ENCODE measurements around the gene OR13C8. TPM values are rescaled to one million over a fixed set of nuclear protein-coding genes. Genes with fewer than 3 reads are reported as not detected.

The OR13C8 gene
- total RNA-seq, 1 experiment from 2014 or later, result not detected

- ATAC-seq, result no peak
- intact Hi-C loops (cut with micrococcal nuclease), result no loop called here
- Histone ChIP-seq H3K27ac (ENCODE audit: low read depth, low read length) (no peak within 1 kb of the TSS), H3K4me3 (replicated peaks in 1 of 2; ENCODE audit: low read depth in 1 of 2, low read length in 2 of 2) (no peak within 1 kb of the TSS), H3K79me2 (ENCODE audit: insufficient read depth, low read length) (no peaks in the 10 kb centered on the region), H3K27me3 (ENCODE audit: insufficient read depth, low read length) (no peaks in the 10 kb centered on the region), H3K9me3 (ENCODE audit: control insufficient read depth in 1 of 2, insufficient read depth in 1 of 2, low read depth in 1 of 2, low read length in 2 of 2) (no peaks in the 10 kb centered on the region), H3K36me3 (ENCODE audit: control insufficient read depth in 1 of 2, insufficient read depth in 2 of 2, low read length in 2 of 2) (no peaks in the 10 kb centered on the region), H3K9ac (ENCODE audit: low read length) (no peak within 1 kb of the TSS), H3K4me1 (ENCODE audit: control insufficient read depth in 1 of 2, insufficient read depth in 2 of 2, low read length in 2 of 2) (no peaks in the 10 kb centered on the region), H3K4me2 (ENCODE audit: low read length) (no peak within 1 kb of the TSS), H2AFZ (ENCODE audit: low read depth, low read length, poor library complexity, severe bottlenecking) (no peak within 1 kb of the TSS), H3K9me2 (ENCODE audit: insufficient read depth) (no peaks in the 10 kb centered on the region), H4K20me1 (ENCODE audit: insufficient read depth) (no peaks in the 10 kb centered on the region)
- no peak for DNase-seq (ENCODE audit: low read depth, low spot score)
- CTCF ChIA-PET, result no interaction called here
- POLR2A ChIA-PET, result no interaction called here
- no TSS peak for BruUV-seq (replicated peaks)
- TF ChIP-seq, protein P1, sequence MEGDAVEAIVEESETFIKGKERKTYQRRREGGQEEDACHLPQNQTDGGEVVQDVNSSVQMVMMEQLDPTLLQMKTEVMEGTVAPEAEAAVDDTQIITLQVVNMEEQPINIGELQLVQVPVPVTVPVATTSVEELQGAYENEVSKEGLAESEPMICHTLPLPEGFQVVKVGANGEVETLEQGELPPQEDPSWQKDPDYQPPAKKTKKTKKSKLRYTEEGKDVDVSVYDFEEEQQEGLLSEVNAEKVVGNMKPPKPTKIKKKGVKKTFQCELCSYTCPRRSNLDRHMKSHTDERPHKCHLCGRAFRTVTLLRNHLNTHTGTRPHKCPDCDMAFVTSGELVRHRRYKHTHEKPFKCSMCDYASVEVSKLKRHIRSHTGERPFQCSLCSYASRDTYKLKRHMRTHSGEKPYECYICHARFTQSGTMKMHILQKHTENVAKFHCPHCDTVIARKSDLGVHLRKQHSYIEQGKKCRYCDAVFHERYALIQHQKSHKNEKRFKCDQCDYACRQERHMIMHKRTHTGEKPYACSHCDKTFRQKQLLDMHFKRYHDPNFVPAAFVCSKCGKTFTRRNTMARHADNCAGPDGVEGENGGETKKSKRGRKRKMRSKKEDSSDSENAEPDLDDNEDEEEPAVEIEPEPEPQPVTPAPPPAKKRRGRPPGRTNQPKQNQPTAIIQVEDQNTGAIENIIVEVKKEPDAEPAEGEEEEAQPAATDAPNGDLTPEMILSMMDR (IDR thresholded peaks at IDR 0.05 in 2 of 3, conservative IDR thresholded peaks at IDR 0.05 in 1 of 3; ENCODE audit: borderline replicate concordance in 1 of 3, insufficient read depth in 1 of 3, low read depth in 2 of 3, low read length in 2 of 3), result no peak
- RAD21 ChIA-PET (ENCODE audit: low non-redundant PET in 1 of 2, low total read pairs in 2 of 2, uncharacterized antibody in 2 of 2, unreplicated experiment in 2 of 2), result no interaction called here
These were observed 32.2 kb upstream of the OR13C8 start, which contains the start of gene OR13C3 for GRCh38 chr9:104536756-104537155. OR13C3 (minus strand) TSS chr9:104536856; CDS start chr9:104536723, 133 bp downstream.

DNA sequence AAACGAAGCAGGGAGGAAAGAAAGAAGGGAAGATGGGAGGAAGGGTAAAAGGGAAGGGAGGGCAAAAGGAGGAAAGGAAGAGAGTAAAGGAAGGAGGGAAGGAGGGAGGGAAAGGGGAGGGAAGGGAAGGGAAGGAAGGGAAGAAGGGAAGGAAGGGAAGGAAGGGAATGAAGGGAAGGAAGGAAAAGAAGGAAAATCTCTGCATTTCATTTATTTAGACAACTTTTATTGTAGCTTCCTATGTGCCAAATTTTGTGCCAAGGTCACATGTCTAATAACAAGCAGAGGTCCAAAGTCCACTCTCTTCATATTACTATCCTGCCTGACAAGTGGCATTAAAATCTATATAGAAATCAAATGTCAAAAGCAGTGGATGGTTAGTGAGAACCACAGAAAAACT, 29.7 kb upstream of the OR13C8 start:
- no peaks in the 10 kb centered on the region; the same call in 1 of the 2 replicates for H3K9me2 ChIP-seq (ENCODE audit: insufficient read depth)
- ATAC-seq (no peak), DNase-seq (ENCODE audit: low read depth, low spot score) (no peak)
- no peak overlapping the region for H3K4me2 ChIP-seq (ENCODE audit: low read length)
- no peak overlapping the region for H3K27ac ChIP-seq (ENCODE audit: low read depth, low read length)
- intact Hi-C loops (cut with micrococcal nuclease), result no loop called here
- ChIA-PET CTCF (no interaction called here), RAD21 (ENCODE audit: low non-redundant PET in 1 of 2, low total read pairs in 2 of 2, uncharacterized antibody in 2 of 2, unreplicated experiment in 2 of 2) (no interaction called here), POLR2A (no interaction called here)
- no peaks in the 10 kb centered on the region for H3K27me3 ChIP-seq (ENCODE audit: insufficient read depth, low read length)
- H3K9ac ChIP-seq (ENCODE audit: low read length), result no peak overlapping the region
- no peaks in the 10 kb centered on the region for H3K79me2 ChIP-seq (ENCODE audit: insufficient read depth, low read length)
- H3K9me3 ChIP-seq (ENCODE audit: control insufficient read depth in 1 of 2, insufficient read depth in 1 of 2, low read depth in 1 of 2, low read length in 2 of 2), result no peaks in the 10 kb centered on the region
- no peaks in the 10 kb centered on the region for H3K4me1 ChIP-seq (ENCODE audit: control insufficient read depth in 1 of 2, insufficient read depth in 2 of 2, low read length in 2 of 2)
- H2AFZ ChIP-seq (ENCODE audit: low read depth, low read length, poor library complexity, severe bottlenecking), result no peak overlapping the region
- no peaks in the 10 kb centered on the region for H3K36me3 ChIP-seq (ENCODE audit: control insufficient read depth in 1 of 2, insufficient read depth in 2 of 2, low read length in 2 of 2)
- no peaks in the 10 kb centered on the region for H4K20me1 ChIP-seq (ENCODE audit: insufficient read depth)
- no peak overlapping the region for H3K4me3 ChIP-seq (replicated peaks in 1 of 2; ENCODE audit: low read depth in 1 of 2, low read length in 2 of 2)
- no TSS peak for BruUV-seq (replicated peaks)
- TF ChIP-seq FOSL1 (IDR thresholded peaks at IDR 0.05; ENCODE audit: low read depth) (no peak), EZH2phosphoT487 (IDR thresholded peaks at IDR 0.05; ENCODE audit: borderline replicate concordance) (no peak), EZH2 (IDR thresholded peaks at IDR 0.05) (no peak), RAD21 (IDR thresholded peaks at IDR 0.05; ENCODE audit: low read depth) (no peak), EGR1 (IDR thresholded peaks at IDR 0.05; ENCODE audit: low read depth) (no peak), ZBTB33 (IDR thresholded peaks at IDR 0.05; ENCODE audit: extremely low read depth, insufficient replicate concordance, low read length) (no peak), CEBPB (IDR thresholded peaks at IDR 0.05; ENCODE audit: low read depth) (no peak), ATF3 (IDR thresholded peaks at IDR 0.05) (no peak), POLR2AphosphoS5 (IDR thresholded peaks at IDR 0.05; ENCODE audit: low read depth, low read length) (no peak), SP1 (IDR thresholded peaks at IDR 0.05; ENCODE audit: low read depth) (no peak), TCF7L2 (IDR thresholded peaks at IDR 0.05; ENCODE audit: borderline replicate concordance, extremely low read depth, insufficient read depth, insufficient read length) (no peak), SIN3A (IDR thresholded peaks at IDR 0.05; ENCODE audit: low read depth) (no peak)
- TF ChIP-seq, protein P2, sequence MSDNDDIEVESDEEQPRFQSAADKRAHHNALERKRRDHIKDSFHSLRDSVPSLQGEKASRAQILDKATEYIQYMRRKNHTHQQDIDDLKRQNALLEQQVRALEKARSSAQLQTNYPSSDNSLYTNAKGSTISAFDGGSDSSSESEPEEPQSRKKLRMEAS (IDR thresholded peaks at IDR 0.05), result no peak
- TF ChIP-seq, protein P1 (IDR thresholded peaks at IDR 0.05 in 2 of 3, conservative IDR thresholded peaks at IDR 0.05 in 1 of 3; ENCODE audit: borderline replicate concordance in 1 of 3, insufficient read depth in 1 of 3, low read depth in 2 of 3, low read length in 2 of 3), result no peak
